Stromal cell of bone marrow (primary cell): ENCODE data around the gene APRT.
"Not testable (repeated sequence)": the region's sequence is repeated elsewhere in the genome, so short reads cannot be mapped to it uniquely, and the experiment has no call there.

Experiments
- DNase-seq: peaks from one replicate; pipeline ENCODE4 v3.0.0-alpha.2; 2012; ENCODE audit warnings: low read depth

The APRT gene

DNA sequence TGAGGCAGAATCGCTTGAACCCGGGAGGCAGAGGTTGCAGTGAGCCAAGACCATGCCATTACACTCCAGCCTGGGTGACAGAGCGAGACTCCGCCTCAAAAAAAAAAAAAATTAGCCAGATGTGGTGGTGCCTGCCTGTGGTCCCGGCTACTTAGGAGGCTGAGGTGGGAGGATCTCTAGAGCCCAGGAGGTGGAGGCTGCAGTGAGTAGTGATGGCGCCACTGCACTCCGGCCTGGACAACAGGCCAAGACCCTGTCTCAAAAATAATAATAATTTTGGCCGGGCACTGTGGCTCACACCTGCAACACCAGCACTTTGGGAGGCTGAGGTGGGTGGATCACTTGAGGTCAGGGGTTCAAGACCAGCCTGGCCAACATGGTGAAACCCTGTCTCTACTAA is 23.0 kb downstream of the APRT start:
- DNase-seq: not testable (repeated sequence)

DNA sequence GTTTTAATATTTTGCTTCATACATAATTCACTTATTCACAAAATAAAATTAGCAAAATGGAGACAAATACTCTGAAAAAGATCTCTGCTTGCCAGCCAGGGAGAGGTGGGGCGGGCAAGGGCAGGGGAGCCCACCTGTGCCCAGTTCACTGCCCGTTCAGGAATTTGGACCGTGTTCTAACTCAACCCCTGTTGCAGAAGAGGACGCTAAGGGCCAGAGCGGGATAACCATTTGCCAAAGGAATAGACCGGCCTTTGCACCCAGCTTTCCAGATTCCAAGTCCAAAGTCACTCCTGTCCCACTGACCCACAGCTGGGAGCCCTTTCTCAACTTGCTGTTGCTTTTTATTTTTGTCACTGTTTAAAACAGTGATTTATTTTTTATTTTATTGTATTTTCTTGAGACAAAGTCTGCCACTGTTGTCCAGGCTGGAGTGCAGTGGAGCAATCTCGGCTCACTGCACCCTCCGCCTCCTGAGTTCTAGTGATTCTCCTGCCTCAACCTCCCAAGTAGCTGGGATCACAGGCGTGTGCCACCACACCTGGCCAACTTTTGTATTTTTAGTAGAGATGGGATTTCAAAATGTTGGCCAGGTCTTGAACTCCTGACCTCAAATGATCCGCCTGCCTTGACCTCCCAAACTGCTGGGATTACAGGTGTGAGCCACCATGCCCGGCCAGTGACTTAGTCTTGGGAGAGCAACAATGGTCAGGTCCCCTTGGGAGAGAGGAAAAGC is 24.0 kb downstream of the APRT start:
- no peak for DNase-seq

DNA sequence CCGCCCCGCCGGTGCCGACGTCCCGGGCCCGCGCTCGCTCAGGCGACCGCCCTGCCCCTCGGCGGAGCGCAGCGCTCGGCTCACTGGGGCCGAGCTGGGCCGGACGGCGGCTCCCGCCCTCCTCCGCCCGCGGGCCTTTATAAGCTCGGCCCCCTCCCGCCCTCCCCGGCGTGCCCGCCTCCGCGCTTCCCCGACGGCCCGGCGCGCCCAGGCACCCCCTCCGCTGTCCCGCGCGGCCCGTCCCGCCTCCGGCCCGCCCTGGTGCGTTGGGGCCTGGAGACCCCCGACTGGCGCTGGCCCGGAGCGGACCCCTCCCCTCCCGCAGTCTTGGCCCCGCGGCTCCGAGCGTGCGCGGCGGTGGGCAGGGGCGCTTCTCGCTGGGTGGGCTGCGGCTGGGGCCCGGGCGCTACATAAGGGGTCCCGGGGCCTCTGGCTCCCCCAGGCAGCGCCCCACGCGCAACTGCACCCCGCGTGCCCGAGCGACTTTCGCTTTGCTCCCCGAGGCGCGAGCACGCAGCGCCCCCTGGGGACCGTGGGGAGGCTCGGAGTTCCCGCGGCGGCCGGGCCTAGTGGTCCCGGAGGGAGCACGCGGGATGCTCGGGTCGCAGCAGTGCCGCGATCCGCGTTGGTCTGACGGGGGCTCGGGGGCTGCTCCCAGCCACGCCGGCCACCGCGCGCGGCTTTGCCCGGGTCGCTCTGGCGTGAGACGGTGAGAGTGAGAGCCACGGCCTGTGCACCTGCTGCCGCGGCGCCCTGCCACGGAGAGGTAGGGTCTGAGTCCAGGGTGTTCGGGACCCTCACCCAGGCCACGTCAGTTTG is 26.4 kb downstream of the APRT start, which contains the start of gene PIEZO1:
TSS of gene PIEZO1 (minus strand) at position 115 of the 819 bp plus-strand sequence. CDS start 256 bp downstream, outside the sequence.
- DNase-seq: no peak

DNA sequence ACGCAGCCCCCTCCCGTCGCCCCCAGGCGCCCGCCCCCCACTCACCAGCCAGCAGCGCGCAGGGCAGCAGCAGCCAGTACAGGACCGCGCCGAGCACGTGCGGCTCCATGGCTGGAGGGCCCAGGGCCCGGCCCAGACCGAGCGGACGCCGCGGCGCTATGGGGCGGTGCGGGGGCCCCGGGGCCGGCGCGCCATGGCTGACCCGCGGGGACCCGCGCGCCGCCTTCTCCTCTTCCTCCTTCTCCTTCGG is 26.9 kb downstream of the APRT start:
- no peak for DNase-seq

DNA sequence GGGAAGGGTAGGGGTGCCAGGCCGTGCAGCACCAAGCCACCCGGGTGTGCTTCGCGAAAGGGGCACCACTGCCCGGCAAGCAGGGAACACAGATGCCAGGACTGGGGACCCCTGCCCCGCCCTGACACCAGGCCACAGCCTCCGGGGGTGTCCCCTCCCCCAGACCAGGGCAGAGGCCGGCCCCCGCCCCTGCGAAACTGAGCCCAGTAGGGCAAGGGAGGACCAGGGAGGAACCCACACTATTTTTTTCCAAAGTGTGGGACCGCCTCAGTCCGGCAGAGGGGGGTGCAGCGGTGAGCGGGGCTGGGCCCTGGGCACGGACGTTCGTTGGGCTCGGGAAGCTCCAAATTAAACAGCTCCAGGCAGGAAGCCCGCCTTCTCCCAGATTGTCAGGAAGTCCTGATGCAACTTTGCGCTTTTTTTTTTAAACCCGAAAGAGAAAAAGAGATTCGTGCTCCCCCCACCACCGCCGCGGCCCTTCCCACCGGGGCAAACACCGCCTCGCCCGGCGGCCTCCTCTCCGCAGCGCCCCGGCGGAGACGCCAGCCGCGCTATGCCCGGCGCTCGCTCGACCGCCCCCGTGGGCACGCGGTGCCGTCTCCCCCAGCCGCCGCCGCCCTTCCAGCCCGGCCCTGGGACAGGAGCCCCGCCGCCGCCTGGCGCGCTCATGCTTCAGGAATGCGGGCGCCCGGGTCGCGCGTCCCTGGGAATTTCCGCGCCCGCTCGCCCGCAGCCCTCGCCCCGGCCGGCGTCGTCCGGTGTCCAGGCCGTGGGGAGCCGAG is 27.5 kb downstream of the APRT start:
- DNase-seq: peak; percentile 76

DNA sequence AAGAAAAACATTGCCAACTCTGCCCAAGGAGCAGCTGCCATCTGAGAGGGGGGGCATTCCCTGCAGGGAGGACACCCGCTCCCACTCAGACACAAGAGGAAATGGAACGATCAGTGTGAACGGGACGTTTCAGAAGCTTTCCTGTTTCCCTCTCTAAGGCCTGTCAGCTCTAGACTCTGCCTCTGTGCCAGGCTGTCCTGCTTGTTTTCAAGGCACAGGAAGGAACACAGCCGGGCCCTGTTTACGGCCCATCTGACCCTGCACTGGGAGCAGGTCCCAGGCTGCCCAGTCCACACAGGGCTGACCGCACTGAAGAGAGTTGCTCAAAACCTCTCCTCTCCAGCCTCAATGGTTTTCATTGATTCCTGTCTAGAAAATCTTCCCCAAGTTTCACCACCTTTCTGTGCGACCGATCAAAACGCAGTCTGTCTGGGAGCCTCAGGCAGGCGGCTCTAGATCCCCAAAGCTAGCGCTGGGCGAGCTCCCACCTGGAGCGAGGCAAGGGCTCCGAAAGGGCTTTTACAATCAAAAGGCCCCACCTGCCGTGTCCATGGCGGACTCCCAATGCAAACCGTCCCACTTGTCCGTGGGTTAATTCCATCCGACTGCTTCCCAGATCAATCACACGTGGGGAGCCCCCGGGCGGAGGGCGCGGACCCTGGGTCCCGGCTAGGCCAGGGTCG is 28.2 kb downstream of the APRT start:
- DNase-seq: no peak

DNA sequence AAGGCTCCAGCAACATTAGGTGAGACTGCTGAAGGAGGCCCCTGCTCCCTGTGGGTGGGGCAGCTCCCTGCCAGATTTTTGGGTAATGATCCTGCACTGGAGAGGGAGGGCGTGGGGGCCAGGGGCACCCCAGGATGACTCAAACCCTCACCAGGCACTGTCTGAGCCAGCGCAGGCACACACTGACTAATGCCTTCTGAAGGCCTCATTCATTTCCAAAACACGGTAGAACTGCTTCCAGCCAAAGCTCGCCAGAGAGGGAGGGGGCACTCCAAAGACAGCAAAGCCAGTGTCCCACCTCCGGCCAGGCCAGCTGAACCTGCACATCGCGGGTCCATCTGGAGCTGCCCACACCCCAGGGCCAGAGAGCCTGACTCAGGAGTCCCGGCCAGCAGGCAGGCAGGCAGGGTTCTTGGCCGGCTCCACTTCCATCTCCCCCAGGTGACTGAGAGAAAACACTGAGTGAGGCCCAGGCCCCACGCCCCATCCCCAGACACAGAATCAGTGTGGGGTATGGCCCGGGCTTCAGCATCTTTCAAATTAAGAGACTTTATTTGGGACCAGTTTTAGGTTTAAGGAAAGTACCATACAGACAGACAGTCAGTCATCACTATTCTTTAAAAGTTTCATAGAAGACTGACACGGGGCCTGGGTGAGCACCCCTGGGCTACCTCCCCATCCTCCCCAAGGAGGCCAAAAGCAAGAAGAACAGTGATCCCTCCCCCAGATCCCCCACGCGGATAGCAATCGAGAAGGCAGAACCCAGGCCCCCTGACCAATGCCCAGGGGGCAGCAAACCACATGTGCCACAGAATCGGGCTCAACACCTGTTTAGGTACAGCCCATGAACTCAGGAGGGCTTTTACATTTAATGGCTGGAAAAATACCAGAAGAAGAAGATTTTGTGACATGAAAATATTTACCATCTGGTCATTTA is 29.0 kb downstream of the APRT start:
- DNase-seq: peak; percentile 69

DNA sequence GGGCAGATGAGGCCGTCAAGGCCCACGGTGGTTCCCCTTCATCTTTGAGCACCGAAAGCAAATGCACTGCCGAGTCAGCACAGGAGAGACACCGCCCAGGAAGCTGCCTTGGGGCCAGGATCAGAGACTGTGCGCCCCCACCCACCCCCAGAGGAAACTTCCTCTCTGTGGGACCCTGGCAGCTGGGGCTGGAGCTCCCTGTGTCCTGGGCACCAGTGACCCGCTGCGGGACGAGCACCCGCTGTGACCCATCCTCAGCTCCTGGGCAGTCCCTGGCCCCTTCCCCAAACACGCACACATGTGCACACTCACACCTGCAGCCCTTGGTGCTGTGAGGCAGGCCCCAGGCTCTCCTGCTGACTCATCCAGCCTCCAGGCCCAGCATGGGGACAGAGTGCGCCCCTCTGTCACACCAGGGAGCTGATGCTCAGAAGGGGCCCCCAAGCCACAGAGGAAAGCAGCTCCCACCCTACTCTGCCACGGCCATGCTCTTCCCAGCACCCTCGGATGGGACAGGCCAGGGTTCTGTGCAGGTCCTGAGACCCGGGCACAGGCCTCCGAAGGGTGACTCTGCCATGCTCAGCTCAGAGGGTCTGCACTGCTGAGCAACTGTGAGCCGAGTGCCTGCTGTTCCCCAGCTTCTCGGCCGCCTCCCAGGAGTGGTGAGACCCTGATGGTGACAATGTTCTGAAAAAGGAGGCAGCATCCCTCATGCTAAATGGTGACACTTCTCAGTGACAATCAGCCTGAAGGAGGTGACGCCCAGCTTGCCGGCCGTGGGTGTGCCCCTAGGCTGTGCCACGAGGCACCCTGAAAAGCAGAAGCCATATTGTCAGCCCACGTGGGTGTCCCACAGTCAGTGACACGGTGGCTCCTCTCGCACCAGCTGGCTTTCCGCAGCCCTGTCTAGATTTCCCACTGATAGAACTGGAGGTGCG is 30.3 kb downstream of the APRT start:
- DNase-seq: no peak

DNA sequence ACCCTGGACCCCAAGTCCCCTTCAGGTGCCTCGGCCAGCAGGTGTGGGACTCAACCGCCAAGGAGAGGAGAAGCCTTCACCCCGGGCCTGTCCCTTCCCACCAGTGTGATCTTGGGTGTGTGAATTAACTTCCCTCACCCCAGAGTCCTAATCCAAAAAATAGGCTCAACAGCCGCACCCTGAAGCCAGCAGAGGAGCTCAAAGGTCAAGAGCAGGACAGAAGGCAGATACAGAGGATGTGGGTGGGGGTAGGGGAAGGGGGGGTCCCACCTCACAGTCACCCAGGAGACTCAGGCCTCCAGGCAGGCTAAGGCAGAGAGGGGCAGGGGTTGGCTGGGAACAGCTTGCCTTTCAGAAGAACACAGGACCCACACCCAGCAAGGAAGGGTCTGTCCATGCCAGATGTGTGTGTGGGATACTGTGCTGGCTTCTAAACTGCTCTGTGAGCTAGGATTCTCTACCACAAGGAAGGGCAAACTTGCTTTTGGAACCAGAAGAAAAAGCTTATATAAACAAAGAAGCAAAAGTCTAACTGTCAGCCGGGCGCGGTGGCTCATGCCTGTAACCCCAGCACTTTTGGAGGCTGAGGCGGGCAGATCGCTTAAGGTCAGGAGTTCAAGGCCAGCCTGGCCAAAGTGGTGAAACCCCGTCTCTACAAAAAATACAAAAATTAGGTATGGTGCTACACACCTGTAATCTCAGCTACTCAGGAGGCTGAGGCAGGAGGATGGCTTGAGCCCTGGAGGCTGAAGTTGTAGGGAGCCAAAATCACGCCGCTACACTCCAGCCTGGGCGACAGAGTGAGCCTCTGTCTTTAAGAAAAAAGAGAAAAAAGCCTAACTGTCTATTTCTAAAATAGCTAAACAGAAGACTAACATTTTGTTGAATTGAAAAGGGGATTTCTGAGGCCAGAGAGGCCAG is 31.3 kb downstream of the APRT start:
- DNase-seq: no peak

DNA sequence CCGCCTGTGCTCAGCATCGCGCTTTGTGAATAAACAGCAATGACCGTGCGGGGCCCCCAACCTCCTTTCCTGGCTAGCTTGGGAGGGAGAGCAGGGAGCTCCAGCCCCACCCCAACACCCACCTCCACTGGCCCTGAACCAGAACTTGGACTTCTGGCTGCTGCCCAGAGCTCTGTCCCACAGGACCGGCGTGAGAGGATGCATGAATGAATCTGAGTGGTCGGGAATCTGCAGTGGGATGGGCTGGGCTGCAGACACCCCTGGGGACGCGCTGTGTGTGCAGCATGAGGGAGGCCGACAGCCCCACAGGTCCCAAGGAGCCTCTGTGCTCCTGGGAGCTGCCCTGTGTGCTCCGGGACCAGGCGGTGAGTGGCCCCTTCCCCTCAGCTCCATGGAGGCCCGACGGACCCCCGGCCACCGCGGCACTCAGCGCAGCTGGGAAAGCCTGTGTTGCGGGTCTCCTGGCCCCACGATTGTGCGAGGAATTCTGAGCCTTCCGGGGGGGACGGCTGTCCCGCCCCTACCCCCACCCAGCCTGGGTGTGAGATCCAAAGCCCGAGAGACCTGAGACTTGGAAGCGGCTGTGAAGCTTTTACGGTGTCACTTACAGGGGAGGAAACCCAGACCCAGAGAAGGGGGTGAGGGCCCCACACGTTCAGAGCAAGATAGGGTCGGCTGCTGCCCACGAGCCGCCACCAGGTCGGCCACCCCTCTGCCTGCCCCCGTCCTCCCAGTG is 32.2 kb downstream of the APRT start:
- DNase-seq: no peak

DNA sequence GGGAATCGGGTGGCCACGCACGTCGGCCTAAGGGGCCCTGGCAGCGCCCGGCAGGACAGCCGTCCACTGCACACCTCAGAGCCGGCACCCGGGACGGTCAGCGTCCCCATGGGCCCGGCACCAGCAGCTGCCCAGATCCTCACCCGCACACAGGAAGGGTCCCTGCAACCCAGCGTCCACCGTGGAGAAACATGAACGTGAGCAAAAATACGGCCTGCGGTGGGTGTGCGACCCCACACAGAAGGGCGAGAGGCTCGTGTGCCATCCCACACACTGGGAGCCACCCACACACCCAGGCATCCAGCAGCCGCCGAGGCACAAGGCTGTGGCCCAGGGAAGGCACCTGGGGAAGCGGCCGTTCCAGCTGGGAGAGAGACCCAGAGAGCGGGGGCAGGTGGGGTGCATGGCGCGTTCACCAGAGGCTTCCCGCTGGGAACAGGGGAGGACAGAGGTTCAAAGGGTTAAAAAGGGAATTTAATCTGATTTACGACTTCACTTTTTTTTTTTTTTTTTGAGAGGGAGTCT is 33.1 kb downstream of the APRT start:
- no peak for DNase-seq

DNA sequence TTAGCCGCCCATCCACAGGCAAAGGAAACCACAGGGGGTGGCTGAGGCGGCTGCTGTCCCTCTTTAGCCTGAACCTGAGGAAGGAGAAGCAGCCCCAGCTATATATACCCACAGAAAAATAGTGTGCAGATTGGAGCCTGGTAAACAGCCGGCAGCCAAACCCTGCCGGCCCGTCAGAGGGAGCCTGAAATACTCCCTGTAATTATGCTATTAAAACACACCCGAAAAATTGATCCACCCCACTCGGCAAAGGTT is 33.5 kb downstream of the APRT start:
- no peak for DNase-seq

DNA sequence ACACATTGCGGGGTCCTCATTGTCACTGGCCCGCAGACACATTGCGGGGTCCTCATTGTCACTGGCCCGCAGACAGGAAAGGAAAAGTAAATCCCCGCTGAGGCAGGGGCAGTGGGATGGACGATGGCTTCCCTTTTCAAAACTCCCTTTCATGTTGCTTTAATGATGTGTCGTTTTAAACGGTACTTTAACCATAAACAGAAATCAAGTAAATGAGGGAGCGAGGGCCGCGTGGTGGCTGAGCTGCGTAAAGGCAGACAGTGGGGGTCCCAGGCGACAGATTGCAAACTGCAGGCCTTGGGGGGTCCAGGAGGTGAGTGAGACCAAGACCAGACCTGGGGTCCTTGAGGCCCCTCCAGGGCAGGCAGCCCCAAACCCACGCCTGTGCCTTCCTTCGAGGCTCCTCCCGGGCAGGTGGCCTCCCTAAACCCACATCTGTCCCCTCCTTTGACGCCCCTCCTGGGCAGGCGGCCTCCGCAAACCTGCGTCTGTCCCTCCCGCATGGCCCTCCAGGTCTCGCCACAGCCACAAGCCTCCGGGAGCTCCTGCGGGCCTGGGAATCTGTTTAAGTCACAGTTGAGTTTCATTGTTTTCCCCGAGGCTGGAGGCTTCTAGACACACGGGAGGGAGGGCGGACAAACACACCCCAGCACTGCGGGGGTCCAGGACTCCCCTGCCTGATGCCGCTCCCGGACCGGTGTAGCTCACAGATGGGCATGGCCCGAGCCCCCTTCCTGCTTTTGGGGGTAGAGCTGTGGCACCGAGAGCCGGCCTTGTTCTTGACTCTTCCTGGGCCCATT is 34.1 kb downstream of the APRT start:
- DNase-seq: no peak

DNA sequence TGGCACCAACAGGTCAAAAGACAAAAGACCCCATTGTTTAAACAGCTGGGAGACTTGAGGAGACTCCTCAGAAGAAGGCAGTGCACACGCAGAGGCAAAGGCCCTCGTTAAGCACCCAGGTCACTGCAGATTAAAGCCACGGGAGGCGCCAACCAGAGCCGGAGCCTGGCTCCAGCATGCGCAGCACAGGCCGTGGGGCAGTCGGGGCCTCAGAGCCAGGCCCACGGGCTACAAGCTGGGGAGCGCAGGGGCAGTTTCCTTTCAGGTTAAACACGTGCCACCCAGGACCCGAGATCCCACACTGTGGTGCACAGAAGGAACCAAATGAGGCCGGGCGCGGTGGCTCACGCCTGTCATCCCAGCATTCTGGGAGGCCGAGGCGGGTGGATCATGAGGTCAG is 35.9 kb downstream of the APRT start:
- DNase-seq: no peak

DNA sequence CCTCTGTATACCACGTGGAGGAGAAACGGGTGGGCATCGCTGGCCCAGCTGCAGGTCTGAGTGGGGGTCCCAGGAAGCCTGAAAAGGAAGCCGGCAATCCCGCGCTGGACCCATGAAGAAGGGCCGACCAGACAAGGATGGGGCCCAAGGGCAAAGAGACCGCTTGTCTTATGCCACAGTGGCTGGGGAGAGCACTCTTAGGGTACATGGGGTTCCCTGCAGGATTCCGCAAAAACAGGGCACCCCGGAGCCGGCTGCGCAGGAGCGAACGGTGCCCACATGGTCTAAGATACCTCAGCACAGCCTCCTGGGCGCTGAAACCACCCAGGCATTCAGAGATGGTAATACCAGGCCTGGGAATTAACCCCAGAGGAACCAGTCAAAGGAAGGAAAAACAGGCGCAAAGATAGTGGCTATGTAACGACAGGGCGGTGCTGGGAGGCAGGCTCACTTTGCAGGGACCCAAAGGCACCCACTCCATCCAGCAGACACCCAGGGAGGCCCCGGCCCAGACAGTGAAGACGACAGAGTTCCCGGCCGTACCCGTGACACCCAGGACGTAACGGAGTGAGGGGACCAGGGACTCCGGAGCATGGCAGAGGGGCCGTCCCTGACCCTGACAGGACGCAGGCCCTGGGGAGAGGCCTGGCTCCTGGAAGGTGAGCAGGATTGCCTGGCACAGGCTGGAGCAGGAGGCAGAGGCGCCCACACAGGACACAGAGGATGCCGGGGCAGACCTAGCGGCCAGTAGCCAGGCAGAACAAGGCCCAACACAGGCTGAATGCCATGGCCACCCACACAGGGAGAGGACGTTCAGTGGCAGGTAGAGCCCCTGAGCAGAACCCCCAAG is 37.0 kb downstream of the APRT start:
- DNase-seq: no peak

DNA sequence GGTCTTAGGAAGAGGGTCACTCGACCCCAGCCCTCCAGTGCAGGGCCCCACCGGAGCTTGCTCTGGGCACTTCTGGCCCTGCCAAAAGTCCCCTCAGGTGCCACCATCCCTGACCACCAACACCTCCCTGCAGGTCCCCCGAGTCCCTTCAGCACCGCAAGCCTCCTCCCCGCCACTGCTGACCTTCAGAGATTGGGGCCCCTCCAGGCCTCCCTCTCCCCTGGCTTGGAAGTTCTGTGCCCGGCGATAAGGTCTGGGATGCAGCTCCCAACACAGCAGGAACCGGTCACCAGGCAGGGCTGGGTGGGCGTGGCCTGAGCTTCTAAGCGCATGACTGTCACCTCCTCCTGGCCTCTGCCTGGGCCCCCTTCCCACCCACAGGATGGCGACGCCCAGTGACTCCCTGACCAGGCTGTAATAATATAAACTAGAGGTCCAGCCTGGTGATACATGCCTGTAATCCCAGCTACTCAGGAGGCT is 37.9 kb downstream of the APRT start:
- peak; percentile 81 for DNase-seq
